Measurements from ENCODE around the gene EN2. TPM values are rescaled to one million over a fixed set of nuclear protein-coding genes. Genes with fewer than 3 reads are reported as not detected.

Gene EN2
- total RNA-seq, 2 experiments from 2014 or later, result not detected

DNA sequence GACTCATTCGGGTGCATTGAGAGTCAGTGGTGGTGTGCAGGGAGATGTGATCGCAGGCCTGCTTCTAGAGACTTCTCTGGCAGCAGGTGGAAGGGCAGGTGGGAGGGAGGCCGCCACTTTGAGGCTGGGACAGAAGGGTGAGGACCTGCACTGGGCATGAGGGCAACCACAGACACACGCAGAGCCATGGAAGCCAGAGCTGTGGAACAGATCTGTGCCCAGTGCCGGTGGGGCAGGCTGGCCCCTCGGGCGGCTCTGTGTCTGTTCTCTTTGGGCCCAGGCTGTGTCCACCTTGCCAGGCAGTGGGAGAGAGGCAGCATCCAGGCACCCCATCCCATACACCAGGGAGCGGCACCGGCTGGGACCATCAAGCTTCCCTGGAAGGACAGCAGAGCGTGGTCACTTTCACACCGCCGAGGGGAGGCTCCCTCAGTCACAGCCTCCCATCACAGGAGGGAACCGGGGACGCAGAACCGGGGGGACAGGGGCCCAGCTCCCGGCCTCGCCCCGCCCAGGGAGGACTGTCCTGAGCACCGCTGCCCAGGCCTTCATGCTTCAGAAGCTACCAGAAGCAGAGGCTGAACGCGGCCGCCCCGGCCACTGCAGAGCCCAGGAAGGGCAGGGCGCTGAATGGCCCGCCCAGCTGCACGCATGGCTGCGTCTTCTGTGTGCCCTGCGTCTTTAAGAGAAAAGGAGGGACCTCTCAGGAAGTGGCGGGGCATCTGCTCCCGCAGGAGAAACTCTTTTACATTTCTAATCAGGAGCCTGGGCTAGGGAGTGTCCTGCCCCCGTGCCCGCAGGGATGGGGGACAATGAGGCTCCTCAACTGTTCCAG, 32.1 kb downstream of the EN2 start:
- ChIA-PET POLR2A (interaction anchor here (1.0 kb wide), 1 partner anchor 154 kb away, joined by 4 read pairs; the partner anchor contains the start of gene RBM33), CTCF (no interaction called here)
- TF ChIP-seq, protein P1, sequence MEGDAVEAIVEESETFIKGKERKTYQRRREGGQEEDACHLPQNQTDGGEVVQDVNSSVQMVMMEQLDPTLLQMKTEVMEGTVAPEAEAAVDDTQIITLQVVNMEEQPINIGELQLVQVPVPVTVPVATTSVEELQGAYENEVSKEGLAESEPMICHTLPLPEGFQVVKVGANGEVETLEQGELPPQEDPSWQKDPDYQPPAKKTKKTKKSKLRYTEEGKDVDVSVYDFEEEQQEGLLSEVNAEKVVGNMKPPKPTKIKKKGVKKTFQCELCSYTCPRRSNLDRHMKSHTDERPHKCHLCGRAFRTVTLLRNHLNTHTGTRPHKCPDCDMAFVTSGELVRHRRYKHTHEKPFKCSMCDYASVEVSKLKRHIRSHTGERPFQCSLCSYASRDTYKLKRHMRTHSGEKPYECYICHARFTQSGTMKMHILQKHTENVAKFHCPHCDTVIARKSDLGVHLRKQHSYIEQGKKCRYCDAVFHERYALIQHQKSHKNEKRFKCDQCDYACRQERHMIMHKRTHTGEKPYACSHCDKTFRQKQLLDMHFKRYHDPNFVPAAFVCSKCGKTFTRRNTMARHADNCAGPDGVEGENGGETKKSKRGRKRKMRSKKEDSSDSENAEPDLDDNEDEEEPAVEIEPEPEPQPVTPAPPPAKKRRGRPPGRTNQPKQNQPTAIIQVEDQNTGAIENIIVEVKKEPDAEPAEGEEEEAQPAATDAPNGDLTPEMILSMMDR (IDR thresholded peaks at IDR 0.05), result no peak
- ATAC-seq (ENCODE audit: poor library complexity), result no peak
- Mint-ChIP-seq H3K9me3 (no peaks in the 10 kb centered on the region), H3K4me1 (ENCODE audit: low read depth) (peaks cover 15% of the 10 kb centered on the region), H3K27ac (no peak overlapping the region), H3K36me3 (ENCODE audit: low read depth) (no peaks in the 10 kb centered on the region), H3K4me3 (peak overlapping the region; percentile 87), H3K27me3 (peaks cover 37% of the 10 kb centered on the region)
- Histone ChIP-seq H3K4me3 (ENCODE audit: low read length) (peak overlapping the region; percentile 62), H3K27ac (ENCODE audit: low read depth in 1 of 2, low read length in 2 of 2) (no peak overlapping the region), H3K36me3 (ENCODE audit: insufficient read depth, low read length) (no peaks in the 10 kb centered on the region), H3K9me3 (ENCODE audit: control insufficient read depth in 1 of 2, insufficient read depth in 1 of 2, low read length in 2 of 2) (peaks cover 0 to 16% of the 10 kb centered on the region in 2 experiments), H3K27me3 (ENCODE audit: control insufficient read depth in 1 of 2, insufficient read depth in 2 of 2, low read length in 2 of 2) (peaks cover 6 to 9% of the 10 kb centered on the region in 2 experiments), H3K4me1 (ENCODE audit: insufficient read depth, low read length) (peaks cover 20% of the 10 kb centered on the region)
- intact Hi-C loops (cut with DNase I, micrococcal nuclease), result no loop called here
- DNase-seq, result no peak

DNA sequence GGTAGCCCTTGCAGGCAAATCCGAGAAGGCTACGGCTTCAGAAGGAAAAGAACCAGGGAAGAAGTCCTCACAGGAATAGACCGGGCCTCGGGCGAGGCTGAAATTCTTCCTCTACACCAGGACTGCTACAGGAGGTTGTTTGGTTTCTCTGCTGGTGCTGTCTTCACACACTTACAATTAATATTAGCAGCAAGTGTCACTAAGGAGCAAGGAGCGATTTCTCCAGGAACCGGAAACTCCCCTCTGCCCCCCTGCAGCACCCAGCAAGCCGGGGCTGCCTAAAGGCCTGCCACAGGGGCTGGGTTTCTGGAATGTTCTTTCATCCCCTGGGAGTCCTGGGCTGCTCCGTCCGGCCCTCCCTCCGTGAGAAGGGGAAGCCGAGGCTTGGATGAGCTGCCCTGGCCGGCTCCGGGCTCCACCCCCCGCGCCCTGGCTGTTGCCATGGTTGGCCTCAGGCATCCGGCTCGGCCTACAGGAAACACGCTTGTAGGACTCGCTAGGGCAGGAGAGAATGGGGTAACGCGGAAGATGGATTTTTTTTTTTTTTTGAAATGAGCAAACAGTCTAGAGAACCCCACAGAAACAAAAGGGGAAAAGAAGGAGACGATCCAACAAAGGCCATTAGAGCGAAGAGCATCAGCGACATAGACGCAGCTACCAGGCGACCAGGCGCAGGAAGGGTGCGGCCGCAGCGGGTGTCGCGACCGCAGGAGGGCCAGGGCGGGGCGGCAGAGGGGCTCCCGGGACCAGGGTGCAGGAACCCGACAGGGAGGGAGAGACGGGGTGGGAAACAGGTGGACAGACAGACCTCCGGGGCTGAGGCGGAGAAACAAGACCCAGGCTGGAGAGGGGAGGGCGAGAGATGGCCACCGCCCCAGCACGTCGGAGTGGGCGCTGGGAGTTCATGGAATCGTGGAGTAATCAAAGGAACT, 33.0 kb downstream of the EN2 start:
- H3K4me1 ChIP-seq (ENCODE audit: insufficient read depth, low read length), result peaks cover 20% of the 10 kb centered on the region
- peak overlapping the region; percentile 19 for H3K27ac Mint-ChIP-seq
- no peak overlapping the region for H3K27ac ChIP-seq (ENCODE audit: low read depth in 1 of 2, low read length in 2 of 2)
- DNase-seq, result peak in 5 of 14 experiments; percentile 20 to 51 (median 38)
- peak overlapping the region; percentile 87 for H3K4me3 Mint-ChIP-seq
- TF ChIP-seq, protein P1 (IDR thresholded peaks at IDR 0.05), result no peak
- peak; percentile 44 for ATAC-seq (ENCODE audit: poor library complexity)
- peak overlapping the region; percentile 62 for H3K4me3 ChIP-seq (ENCODE audit: low read length)
- peaks cover 15% of the 10 kb centered on the region for H3K4me1 Mint-ChIP-seq (ENCODE audit: low read depth)
- intact Hi-C loops (cut with DNase I, micrococcal nuclease), result no loop called here
- CTCF ChIA-PET, result no interaction called here
- POLR2A ChIA-PET, result interaction anchor here (1.0 kb wide), 1 partner anchor 153 kb away, joined by 4 read pairs; the partner anchor contains the start of gene RBM33
- H3K36me3 ChIP-seq (ENCODE audit: insufficient read depth, low read length), result no peaks in the 10 kb centered on the region
- peaks cover 42% of the 10 kb centered on the region for H3K27me3 Mint-ChIP-seq
- H3K36me3 Mint-ChIP-seq (ENCODE audit: low read depth), result no peaks in the 10 kb centered on the region
- peaks cover 0 to 16% of the 10 kb centered on the region in 2 experiments for H3K9me3 ChIP-seq (ENCODE audit: control insufficient read depth in 1 of 2, insufficient read depth in 1 of 2, low read length in 2 of 2)
- peaks cover 8 to 9% of the 10 kb centered on the region in 2 experiments for H3K27me3 ChIP-seq (ENCODE audit: control insufficient read depth in 1 of 2, insufficient read depth in 2 of 2, low read length in 2 of 2)
- no peaks in the 10 kb centered on the region for H3K9me3 Mint-ChIP-seq

DNA sequence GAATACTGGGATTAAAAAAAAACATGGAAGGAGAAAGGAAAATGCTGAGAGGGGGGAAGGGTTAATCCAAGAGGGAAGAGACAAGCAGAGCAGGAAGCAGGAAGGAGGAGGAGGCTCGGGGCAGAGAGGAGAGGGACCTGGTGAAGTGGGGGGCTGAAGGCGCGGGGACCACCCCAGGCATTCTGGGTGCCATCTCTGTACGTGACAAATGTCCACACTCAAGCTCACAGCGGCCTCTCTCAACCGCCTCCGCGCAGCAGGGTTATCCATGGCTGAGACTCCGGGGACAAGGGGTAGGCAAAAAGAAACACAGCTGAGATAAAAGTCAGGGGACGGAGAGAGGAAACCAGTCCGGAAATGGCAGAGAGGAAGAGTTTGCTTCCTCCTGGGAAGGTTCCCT, 33.9 kb downstream of the EN2 start:
- TF ChIP-seq, protein P1 (IDR thresholded peaks at IDR 0.05), result no peak
- peak overlapping the region; percentile 79 for H3K4me3 Mint-ChIP-seq
- no peaks in the 10 kb centered on the region for H3K36me3 Mint-ChIP-seq (ENCODE audit: low read depth)
- intact Hi-C loops (cut with DNase I, micrococcal nuclease), result no loop called here
- Histone ChIP-seq H3K36me3 (ENCODE audit: insufficient read depth, low read length) (no peaks in the 10 kb centered on the region), H3K27ac (ENCODE audit: low read depth in 1 of 2, low read length in 2 of 2) (no peak overlapping the region), H3K4me3 (ENCODE audit: low read length) (peak overlapping the region; percentile 62), H3K27me3 (ENCODE audit: control insufficient read depth in 1 of 2, insufficient read depth in 2 of 2, low read length in 2 of 2) (peaks cover 8 to 9% of the 10 kb centered on the region in 2 experiments), H3K4me1 (ENCODE audit: insufficient read depth, low read length) (peaks cover 20% of the 10 kb centered on the region), H3K9me3 (ENCODE audit: control insufficient read depth in 1 of 2, insufficient read depth in 1 of 2, low read length in 2 of 2) (peaks cover 0 to 16% of the 10 kb centered on the region in 2 experiments)
- H3K27me3 Mint-ChIP-seq, result peaks cover 43% of the 10 kb centered on the region
- ChIA-PET CTCF (no interaction called here), POLR2A (no interaction called here)
- ATAC-seq (ENCODE audit: poor library complexity) (no peak), DNase-seq (no peak)
- no peak overlapping the region for H3K27ac Mint-ChIP-seq
- no peaks in the 10 kb centered on the region for H3K9me3 Mint-ChIP-seq
- peaks cover 15% of the 10 kb centered on the region for H3K4me1 Mint-ChIP-seq (ENCODE audit: low read depth)

All from CD4-positive, alpha-beta T cell (primary cell).